ENCODE data around the gene NFILZ. TPM values are rescaled to one million over a fixed set of nuclear protein-coding genes. Genes with fewer than 3 reads are reported as not detected.

The NFILZ gene
- total RNA-seq, 1 experiment from 2014 or later = not detected

GRCh38 chr19:8664671-8665057, 34.2 kb downstream of the NFILZ start:
- H3K9ac ChIP-seq (ENCODE audit: low read length) = no peak overlapping the region
- ChIA-PET CTCF (no interaction called here), POLR2A (ENCODE audit: unreplicated experiment) (no interaction called here)
- intact Hi-C loops (cut with micrococcal nuclease) = no loop called here
- H2AFZ ChIP-seq (ENCODE audit: low read length) = no peak overlapping the region
- H4K20me1 ChIP-seq (ENCODE audit: low read length) = no peaks in the 10 kb centered on the region
- no peaks in the 10 kb centered on the region for H3K4me1 ChIP-seq (ENCODE audit: insufficient read depth, low read length)
- no peaks in the 10 kb centered on the region for H3K36me3 ChIP-seq (ENCODE audit: low read depth, low read length)
- TF ChIP-seq EZH2phosphoT487 (IDR thresholded peaks at IDR 0.05; ENCODE audit: borderline replicate concordance, low read length) (no peak), EZH2 (IDR thresholded peaks at IDR 0.05; ENCODE audit: low read length, unreplicated experiment) (no peak)
- H3K4me3 ChIP-seq (ENCODE audit: low read length) = no peak overlapping the region
- BruUV-seq (replicated peaks) = no TSS peak
- H3K27ac ChIP-seq (ENCODE audit: low read length) = no peak overlapping the region
- no peaks in the 10 kb centered on the region for H3K9me2 ChIP-seq (replicated peaks; ENCODE audit: low read length)
- no peak overlapping the region for H3K4me2 ChIP-seq (ENCODE audit: low read length)
- H3K27me3 ChIP-seq (ENCODE audit: low read length) = peaks cover 49% of the 10 kb centered on the region
- H3K79me2 ChIP-seq (ENCODE audit: low read length) = no peaks in the 10 kb centered on the region
- DNase-seq (no peak), ATAC-seq (no peak)
- no peaks in the 10 kb centered on the region for H3K9me3 ChIP-seq (ENCODE audit: low read length)
- no peaks in the 10 kb centered on the region for H3F3A ChIP-seq (ENCODE audit: low read length, unreplicated experiment)

- no peaks in the 10 kb centered on the region for H3K9me3 ChIP-seq (ENCODE audit: low read length)
- H3K36me3 ChIP-seq (ENCODE audit: low read depth, low read length) = no peaks in the 10 kb centered on the region
- no peaks in the 10 kb centered on the region for H3K9me2 ChIP-seq (replicated peaks; ENCODE audit: low read length)
- TF ChIP-seq EZH2phosphoT487 (IDR thresholded peaks at IDR 0.05; ENCODE audit: borderline replicate concordance, low read length) = no peak
- no peak for TF ChIP-seq EZH2 (IDR thresholded peaks at IDR 0.05; ENCODE audit: low read length, unreplicated experiment)
- no TSS peak for BruUV-seq (replicated peaks)
- H3K4me1 ChIP-seq (ENCODE audit: insufficient read depth, low read length) = no peaks in the 10 kb centered on the region
- H3K27ac ChIP-seq (ENCODE audit: low read length) = no peak overlapping the region
- no peak overlapping the region for H2AFZ ChIP-seq (ENCODE audit: low read length)
- no peaks in the 10 kb centered on the region for H3F3A ChIP-seq (ENCODE audit: low read length, unreplicated experiment)
- peaks cover 48% of the 10 kb centered on the region for H3K27me3 ChIP-seq (ENCODE audit: low read length)
- no peaks in the 10 kb centered on the region for H3K79me2 ChIP-seq (ENCODE audit: low read length)
- DNase-seq (no peak), ATAC-seq (no peak)
- no peak overlapping the region for H3K4me2 ChIP-seq (ENCODE audit: low read length)
- no peaks in the 10 kb centered on the region for H4K20me1 ChIP-seq (ENCODE audit: low read length)
- no peak overlapping the region for H3K9ac ChIP-seq (ENCODE audit: low read length)
- H3K4me3 ChIP-seq (ENCODE audit: low read length) = no peak overlapping the region
- ChIA-PET POLR2A (ENCODE audit: unreplicated experiment) (no interaction called here), CTCF (interaction anchor here (0.6 kb wide), 1 partner anchor 40 kb away, joined by 3 read pairs; no protein-coding TSS in a partner anchor)
- intact Hi-C loops (cut with micrococcal nuclease) = no loop called here
Observed at GRCh38 chr19:8665468-8666213, 35.2 kb downstream of the NFILZ start.

- Histone ChIP-seq H3K27ac (ENCODE audit: low read length) (no peak overlapping the region), H3K4me3 (ENCODE audit: low read length) (no peak overlapping the region), H3K9me2 (replicated peaks; ENCODE audit: low read length) (no peaks in the 10 kb centered on the region), H2AFZ (ENCODE audit: low read length) (no peak overlapping the region), H3K36me3 (ENCODE audit: low read depth, low read length) (no peaks in the 10 kb centered on the region), H3K79me2 (ENCODE audit: low read length) (no peaks in the 10 kb centered on the region), H3K27me3 (ENCODE audit: low read length) (peaks cover 40% of the 10 kb centered on the region), H3K9ac (ENCODE audit: low read length) (no peak overlapping the region), H3K9me3 (ENCODE audit: low read length) (no peaks in the 10 kb centered on the region), H4K20me1 (ENCODE audit: low read length) (no peaks in the 10 kb centered on the region), H3K4me2 (ENCODE audit: low read length) (no peak overlapping the region), H3F3A (ENCODE audit: low read length, unreplicated experiment) (no peaks in the 10 kb centered on the region), H3K4me1 (ENCODE audit: insufficient read depth, low read length) (no peaks in the 10 kb centered on the region)
- POLR2A ChIA-PET (ENCODE audit: unreplicated experiment) = no interaction called here
- ATAC-seq (no peak), DNase-seq (no peak)
- intact Hi-C loops (cut with micrococcal nuclease) = no loop called here
- TF ChIP-seq EZH2 (IDR thresholded peaks at IDR 0.05; ENCODE audit: low read length, unreplicated experiment) (no peak), EZH2phosphoT487 (IDR thresholded peaks at IDR 0.05; ENCODE audit: borderline replicate concordance, low read length) (no peak), CTCF (conservative IDR thresholded peaks at IDR 0.05; ENCODE audit: low read depth, low read length) (no peak)
- no TSS peak for BruUV-seq (replicated peaks)
- CTCF ChIA-PET = no interaction called here
Observed at GRCh38 chr19:8666814-8667405, 36.5 kb downstream of the NFILZ start.

Data from PC-3 (cell line).